Progenitor cell of endocrine pancreas (in vitro differentiated cells): Measurements from ENCODE around the gene GNAZ. TPM values are rescaled to one million over a fixed set of nuclear protein-coding genes. Genes with fewer than 3 reads are reported as not detected.

Experiments
- DNase-seq: peaks from one replicate; pipeline ENCODE4 v3.0.0; 2021; ENCODE audit warnings: low spot score; ENCODE audit not compliant: unreplicated experiment
- H3K27ac Mint-ChIP-seq: 2 replicates; pipeline ENCODE4 v1.8.0; 2021; ENCODE audit warnings: mild to moderate bottlenecking, moderate library complexity, mixed read lengths
- H3K27me3 Mint-ChIP-seq: 2 replicates; pipeline ENCODE4 v1.8.0; 2021; ENCODE audit warnings: mixed read lengths
- H3K36me3 Mint-ChIP-seq: 2 replicates; pipeline ENCODE4 v1.8.0; 2022; ENCODE audit warnings: mixed read lengths; ENCODE audit not compliant: insufficient read depth
- H3K4me1 Mint-ChIP-seq: 2 replicates; pipeline ENCODE4 v1.8.0; 2021; ENCODE audit warnings: low read depth, mixed read lengths
- H3K4me3 Mint-ChIP-seq: 2 replicates; pipeline ENCODE4 v1.8.0; 2021; ENCODE audit warnings: low read depth, mild to moderate bottlenecking, moderate library complexity, mixed read lengths
- H3K9me3 Mint-ChIP-seq: 2 replicates; pipeline ENCODE4 v1.8.0; 2021; ENCODE audit warnings: low read depth, mixed read lengths
- total RNA-seq: library from RNA; stranded (reverse); gene quantifications from 2 replicates; pipeline ENCODE4 v1.2.1, GENCODE V29; 2021
- TF ChIP-seq, protein P1 (sequence below): fragments of 200-600 bp; sonication (generic); IDR thresholded peaks from one replicate; pipeline ENCODE4 v1.5.0; 2021; ENCODE audit warnings: antibody characterized with exemption, mild to moderate bottlenecking; ENCODE audit not compliant: unreplicated experiment

Gene GNAZ
- total RNA-seq, 1 donor from 2014 or later = 19.2 TPM

DNA sequence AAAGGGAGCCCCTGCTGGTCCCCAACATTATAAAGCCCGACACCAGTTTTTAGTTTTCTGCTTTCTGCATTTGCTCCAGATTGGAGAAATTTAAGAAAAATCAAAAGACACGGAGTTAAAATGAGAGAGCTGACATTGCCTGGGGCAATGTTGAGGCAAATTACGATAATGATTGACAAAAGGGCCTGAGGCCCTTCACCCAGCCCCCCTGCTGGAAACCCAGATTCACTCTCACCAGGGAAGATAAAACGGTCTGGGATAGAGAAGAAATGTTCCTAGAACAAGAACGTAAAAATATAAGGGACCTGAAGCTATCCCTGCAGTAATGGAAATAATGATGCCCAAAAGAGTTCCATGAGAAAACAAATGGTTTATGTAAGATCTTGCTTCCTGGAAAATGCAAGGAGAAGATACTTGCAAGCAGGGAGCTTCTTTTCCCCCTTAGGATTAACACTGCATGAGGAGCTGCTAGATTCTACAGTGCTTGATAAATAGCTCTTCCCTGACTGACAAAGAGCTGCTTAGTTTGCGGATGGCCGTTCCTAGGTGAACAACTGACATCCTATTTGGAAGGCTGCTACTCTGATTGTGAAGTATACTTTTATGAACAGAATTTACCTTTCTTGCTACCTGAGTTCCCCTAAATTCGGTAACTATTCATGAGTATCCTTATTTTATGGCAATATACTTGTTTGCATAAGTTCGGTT is 40.6 kb upstream of the GNAZ start:
- Mint-ChIP-seq H3K4me1 (peaks cover 3% of the 10 kb centered on the region), H3K27me3 (peaks cover 16% of the 10 kb centered on the region), H3K27ac (no peak overlapping the region), H3K4me3 (no peak overlapping the region), H3K36me3 (no peaks in the 10 kb centered on the region), H3K9me3 (no peaks in the 10 kb centered on the region)
- DNase-seq = no peak
- TF ChIP-seq, protein P1, sequence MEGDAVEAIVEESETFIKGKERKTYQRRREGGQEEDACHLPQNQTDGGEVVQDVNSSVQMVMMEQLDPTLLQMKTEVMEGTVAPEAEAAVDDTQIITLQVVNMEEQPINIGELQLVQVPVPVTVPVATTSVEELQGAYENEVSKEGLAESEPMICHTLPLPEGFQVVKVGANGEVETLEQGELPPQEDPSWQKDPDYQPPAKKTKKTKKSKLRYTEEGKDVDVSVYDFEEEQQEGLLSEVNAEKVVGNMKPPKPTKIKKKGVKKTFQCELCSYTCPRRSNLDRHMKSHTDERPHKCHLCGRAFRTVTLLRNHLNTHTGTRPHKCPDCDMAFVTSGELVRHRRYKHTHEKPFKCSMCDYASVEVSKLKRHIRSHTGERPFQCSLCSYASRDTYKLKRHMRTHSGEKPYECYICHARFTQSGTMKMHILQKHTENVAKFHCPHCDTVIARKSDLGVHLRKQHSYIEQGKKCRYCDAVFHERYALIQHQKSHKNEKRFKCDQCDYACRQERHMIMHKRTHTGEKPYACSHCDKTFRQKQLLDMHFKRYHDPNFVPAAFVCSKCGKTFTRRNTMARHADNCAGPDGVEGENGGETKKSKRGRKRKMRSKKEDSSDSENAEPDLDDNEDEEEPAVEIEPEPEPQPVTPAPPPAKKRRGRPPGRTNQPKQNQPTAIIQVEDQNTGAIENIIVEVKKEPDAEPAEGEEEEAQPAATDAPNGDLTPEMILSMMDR = no peak

DNA sequence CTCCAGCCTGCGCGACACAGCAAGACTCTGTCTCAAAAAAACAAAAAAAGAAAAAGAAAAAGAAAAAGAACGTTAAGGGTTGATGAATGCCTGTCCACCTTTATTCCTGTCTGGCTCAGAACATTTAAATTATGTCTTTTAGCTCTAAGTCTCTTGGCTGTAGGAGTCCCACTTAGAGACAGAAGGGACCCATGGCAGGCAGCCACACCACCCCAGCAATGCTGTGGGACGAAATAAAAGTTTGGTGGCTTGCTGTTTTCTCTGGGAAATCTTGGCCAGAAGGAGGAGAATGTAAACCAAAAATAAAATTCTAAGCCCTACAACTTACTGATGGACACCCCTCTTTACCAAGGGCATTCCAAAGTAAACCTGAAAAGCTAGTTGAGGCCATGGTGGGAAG is 38.9 kb upstream of the GNAZ start:
- TF ChIP-seq, protein P1 = no peak
- H3K27me3 Mint-ChIP-seq = peaks cover 26% of the 10 kb centered on the region
- no peak overlapping the region for H3K4me3 Mint-ChIP-seq
- H3K36me3 Mint-ChIP-seq = no peaks in the 10 kb centered on the region
- no peak overlapping the region for H3K27ac Mint-ChIP-seq
- no peaks in the 10 kb centered on the region for H3K9me3 Mint-ChIP-seq
- DNase-seq = no peak
- H3K4me1 Mint-ChIP-seq = peaks cover 3% of the 10 kb centered on the region

DNA sequence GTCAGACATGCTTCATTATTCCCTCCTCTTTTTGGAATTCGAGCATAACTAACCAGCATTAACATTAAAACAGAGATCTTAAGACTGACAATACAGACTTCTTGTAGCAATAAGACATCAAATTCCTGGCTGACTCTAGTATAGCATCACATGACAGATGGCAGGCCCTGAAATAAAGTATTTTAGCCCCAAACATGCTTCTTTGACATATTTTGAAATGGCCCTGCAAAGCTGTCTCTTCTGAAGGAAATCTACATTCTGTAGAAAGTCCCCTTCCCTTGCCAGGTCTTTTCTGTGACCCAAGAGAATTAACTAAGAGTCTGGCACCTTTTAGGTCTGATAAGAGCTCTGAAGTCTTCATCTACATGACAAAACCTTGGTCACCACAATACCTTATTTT is 38.5 kb upstream of the GNAZ start:
- DNase-seq = no peak
- no peaks in the 10 kb centered on the region for H3K9me3 Mint-ChIP-seq
- H3K27ac Mint-ChIP-seq = no peak overlapping the region
- no peaks in the 10 kb centered on the region for H3K36me3 Mint-ChIP-seq
- peaks cover 3% of the 10 kb centered on the region for H3K4me1 Mint-ChIP-seq
- TF ChIP-seq, protein P1 = no peak
- peaks cover 29% of the 10 kb centered on the region for H3K27me3 Mint-ChIP-seq
- H3K4me3 Mint-ChIP-seq = no peak overlapping the region

DNA sequence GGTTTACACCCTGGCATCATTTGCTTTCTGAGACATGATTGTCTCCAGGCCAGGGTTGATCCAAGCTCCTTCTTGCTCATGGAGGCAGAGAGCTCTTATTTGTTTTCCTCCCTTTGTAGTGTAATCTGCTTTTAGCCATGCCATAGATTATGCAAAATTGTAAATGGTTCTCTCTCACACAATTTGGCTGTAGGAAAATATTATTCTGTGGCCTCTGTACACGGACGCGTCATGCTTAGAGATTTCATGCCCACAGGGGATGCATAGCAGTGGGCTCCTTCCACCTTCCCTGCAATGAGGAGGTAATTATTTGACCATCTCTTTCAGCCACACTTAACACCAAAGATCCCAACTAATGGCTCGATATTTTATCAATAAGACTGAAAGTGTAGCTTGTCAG is 37.7 kb upstream of the GNAZ start:
- TF ChIP-seq, protein P1 = no peak
- Mint-ChIP-seq H3K4me3 (no peak overlapping the region), H3K27ac (no peak overlapping the region), H3K4me1 (peaks cover 3% of the 10 kb centered on the region), H3K36me3 (no peaks in the 10 kb centered on the region), H3K9me3 (no peaks in the 10 kb centered on the region), H3K27me3 (peaks cover 31% of the 10 kb centered on the region)
- DNase-seq = no peak

DNA sequence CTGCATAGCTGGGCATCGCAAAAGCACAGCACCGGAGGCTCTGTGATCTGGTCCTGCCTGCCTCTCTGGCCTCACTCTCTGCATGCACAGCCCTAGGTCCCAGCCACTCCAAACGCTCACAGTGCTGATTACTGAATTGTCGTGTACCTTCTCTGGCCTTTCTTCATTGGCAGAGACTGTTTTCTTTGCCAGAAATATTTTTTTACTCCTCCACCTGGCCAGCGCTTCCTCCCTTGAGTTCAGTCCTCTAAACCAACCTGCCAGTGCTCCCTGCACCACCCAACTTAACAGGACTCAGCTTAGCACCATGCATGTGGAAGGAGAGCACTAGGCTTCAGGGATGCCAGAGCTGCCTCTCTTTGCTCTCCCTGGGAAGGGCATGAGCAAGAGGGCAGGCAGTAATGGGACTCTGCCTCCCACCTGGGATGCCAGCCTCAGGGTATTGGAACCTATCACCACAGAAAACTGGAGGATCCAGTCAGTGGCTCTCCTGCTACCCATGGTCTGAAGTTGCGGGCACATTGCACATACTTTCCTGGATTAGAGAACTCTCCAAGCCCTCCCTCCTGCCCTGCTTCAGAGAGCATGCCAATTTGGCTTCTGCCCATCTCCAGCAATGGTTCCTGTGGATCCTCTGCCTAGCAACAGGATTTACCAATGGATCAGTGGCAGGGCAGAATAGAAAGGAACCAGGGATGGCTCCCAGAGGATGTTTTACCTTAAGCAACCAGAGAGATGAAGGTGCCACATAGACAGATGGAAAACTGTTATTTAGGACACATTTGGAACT is 37.0 kb upstream of the GNAZ start:
- H3K4me3 Mint-ChIP-seq = no peak overlapping the region

More for the DNA sequence above, 37.0 kb upstream of the GNAZ start:
- Mint-ChIP-seq H3K4me1 (peaks cover 3% of the 10 kb centered on the region), H3K36me3 (no peaks in the 10 kb centered on the region), H3K9me3 (no peaks in the 10 kb centered on the region), H3K27me3 (peaks cover 37% of the 10 kb centered on the region), H3K27ac (no peak overlapping the region)
- DNase-seq = no peak
- TF ChIP-seq, protein P1 = no peak
